DMS153 treated with DMSO at 0.1 percent for 48 hours (cell line): ENCODE results near the gene PPP2R5D.

Experiments used
- DNase-seq: peaks from one replicate; lab custom pipeline; 2025; ENCODE audit not compliant: unreplicated experiment; lab: John Stamatoyannopoulos, UW

Gene PPP2R5D

GRCh38 chr6:43053545-43054205 is 69.3 kb downstream of the PPP2R5D start, which contains the start of gene CUL7:
Gene CUL7, minus strand, starts transcription at chr6:43053851. Its CDS starts 1,063 bp downstream, at chr6:43052788.
- DNase-seq = peak; percentile 86

- no peak for DNase-seq
Measured at GRCh38 chr6:43054206-43054943, 70.0 kb downstream of the PPP2R5D start.

- DNase-seq = no peak
Measured at GRCh38 chr6:43055966-43056365, 71.6 kb downstream of the PPP2R5D start.

- no peak for DNase-seq
Measured at GRCh38 chr6:43058531-43058930, 74.2 kb downstream of the PPP2R5D start.

GRCh38 chr6:43059168-43060033 is 75.0 kb downstream of the PPP2R5D start, which contains the start of the genes KLC4 and MRPL2:
Gene KLC4, plus strand, starts transcription at chr6:43059631. Its CDS starts 1,705 bp downstream, at chr6:43061336.
Gene MRPL2, minus strand, starts transcription at chr6:43059434. Its CDS starts 53 bp downstream, at chr6:43059381.
- peak; percentile 94 for DNase-seq

GRCh38 chr6:43060034-43060754 is 75.8 kb downstream of the PPP2R5D start:
- no peak for DNase-seq

GRCh38 chr6:43060755-43061633 is 76.6 kb downstream of the PPP2R5D start:
- DNase-seq = no peak

GRCh38 chr6:43061861-43062260 is 77.5 kb downstream of the PPP2R5D start:
- DNase-seq = no peak
